ENCODE data around the gene POGK.
A peak's percentile ranks its signal among the peaks of the same experiment; 100 is the strongest.
"Not testable (repeated sequence)": the region's sequence is repeated elsewhere in the genome, so short reads cannot be mapped to it uniquely, and the experiment has no call there.

The POGK gene

DNA sequence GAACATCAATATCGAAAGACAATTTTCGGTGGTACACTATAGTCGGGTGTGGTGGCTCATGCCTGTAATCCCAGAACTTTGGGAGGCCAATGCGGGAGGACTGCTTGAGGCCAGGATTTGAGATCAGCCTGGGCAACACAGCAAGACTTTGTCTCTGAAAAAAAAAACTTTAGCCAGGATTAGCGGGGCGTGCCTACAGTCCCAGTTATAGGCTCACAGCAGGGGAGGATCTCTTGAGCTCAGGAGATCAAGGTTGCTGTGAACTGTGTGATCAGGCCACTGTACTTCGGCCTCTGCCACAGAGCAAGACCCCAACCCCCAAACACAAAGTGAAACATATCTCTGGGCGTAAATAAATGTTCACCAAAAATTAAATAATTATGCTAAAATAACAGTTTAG, 35.2 kb downstream of the POGK start:
- DNase-seq (no peak), ATAC-seq (replicated peaks) (no peak)
- Mint-ChIP-seq H3K9me3 (peaks cover 0 to 3% of the 10 kb centered on the region in 2 donors), H3K4me3 (peak overlapping the region in 1 of 2 donors; percentile 32), H3K36me3 (peaks cover 2 to 10% of the 10 kb centered on the region in 2 donors), H3K27ac (no peak overlapping the region), H3K27me3 (no peaks in the 10 kb centered on the region), H3K4me1 (peaks cover 24% of the 10 kb centered on the region in 2 donors)

DNA sequence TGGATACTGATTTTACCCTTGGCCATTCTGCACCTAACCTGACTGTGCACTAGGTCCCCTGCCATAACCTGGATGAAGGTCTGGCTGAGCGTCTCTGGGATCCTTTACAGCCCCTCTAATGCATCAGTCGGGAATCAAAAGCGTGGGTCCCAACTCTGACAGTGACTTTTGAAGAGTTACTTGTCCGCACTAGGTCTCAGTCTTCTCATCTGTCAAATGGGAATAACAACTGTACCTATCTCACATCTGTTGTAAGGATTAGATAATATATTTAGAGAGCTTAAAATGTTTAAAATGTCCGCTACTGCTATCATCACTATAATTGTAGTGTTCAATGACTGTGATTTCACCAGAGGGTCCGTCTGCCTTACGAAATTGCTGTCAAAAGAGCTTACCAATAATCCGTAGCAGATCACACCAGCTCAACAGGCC, 36.0 kb downstream of the POGK start:
- Mint-ChIP-seq H3K4me3 (peak overlapping the region; percentile 85 to 95), H3K36me3 (peaks cover 2 to 10% of the 10 kb centered on the region in 2 donors), H3K27ac (peak overlapping the region; percentile 99), H3K4me1 (peaks cover 24% of the 10 kb centered on the region in 2 donors), H3K9me3 (peaks cover 0 to 3% of the 10 kb centered on the region in 2 donors), H3K27me3 (no peaks in the 10 kb centered on the region)
- DNase-seq (no peak), ATAC-seq (replicated peaks) (no peak)

DNA sequence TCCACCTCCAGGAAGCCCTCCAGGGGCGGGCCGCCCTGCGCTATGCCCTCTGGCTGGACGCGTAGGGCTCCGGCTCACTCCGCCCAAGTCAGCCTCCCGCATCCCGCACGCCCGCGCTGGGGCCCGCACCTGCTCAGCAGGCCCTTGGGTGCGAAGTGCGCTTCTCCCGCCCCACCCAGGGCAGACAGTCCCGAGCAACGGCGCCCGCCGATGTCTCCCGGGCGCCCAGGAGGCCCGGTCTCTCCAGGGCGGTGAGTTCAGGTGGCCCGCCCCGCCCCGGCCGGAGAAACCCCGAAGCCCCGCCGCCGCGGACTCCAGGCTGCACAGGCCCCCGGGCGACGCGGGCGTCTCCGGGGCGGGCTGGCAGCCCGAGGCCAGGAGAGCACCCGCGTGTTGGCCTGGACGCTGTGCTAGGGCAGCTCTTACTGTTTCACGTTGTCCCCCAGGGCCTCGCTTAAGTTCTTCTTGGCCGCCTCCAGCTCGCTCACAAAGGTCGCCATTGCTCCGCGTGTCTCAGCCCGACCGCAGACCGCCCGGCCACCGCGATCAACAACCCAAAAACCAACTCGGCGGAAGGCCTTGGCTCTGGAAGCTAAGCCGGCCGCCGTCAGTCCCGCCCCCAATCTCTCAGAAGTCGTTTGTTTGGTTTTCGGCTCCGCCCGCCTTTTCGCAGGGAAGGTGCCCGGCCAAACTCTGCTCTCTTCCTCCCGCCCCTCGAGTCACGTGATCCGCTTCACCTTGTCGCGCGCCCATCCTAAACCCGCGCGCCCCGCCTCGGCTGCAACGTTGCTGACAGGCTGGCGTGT, 36.7 kb downstream of the POGK start, which contains the start of gene TADA1:
TSS of gene TADA1 (minus strand) at position 531 of the 806 bp plus-strand sequence. CDS start at position 500, 31 bp downstream.
- Mint-ChIP-seq H3K36me3 (peaks cover 2 to 10% of the 10 kb centered on the region in 2 donors), H3K9me3 (peaks cover 0 to 3% of the 10 kb centered on the region in 2 donors), H3K4me1 (peaks cover 22 to 24% of the 10 kb centered on the region in 2 donors), H3K4me3 (peak within 1 kb of the TSS; percentile 85 to 95), H3K27ac (peak within 1 kb of the TSS; percentile 99), H3K27me3 (no peaks in the 10 kb centered on the region)
- DNase-seq (peak; percentile 98), ATAC-seq (replicated peaks) (peak; percentile 89 to 93)

DNA sequence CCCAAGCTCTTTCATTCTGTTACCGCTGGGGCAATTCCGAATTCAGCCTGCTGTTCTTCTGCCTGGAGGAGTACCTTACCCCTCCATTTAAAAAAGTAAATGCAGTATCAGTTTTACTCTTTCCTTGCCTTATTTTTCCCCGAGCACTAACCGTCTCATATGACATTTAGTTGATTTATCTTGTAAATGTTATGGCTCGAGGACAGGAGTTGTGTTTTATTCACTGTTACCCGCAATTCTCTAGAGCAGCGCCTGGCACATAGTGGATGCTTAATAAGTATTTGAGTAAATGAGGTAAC, 37.2 kb downstream of the POGK start:
- Mint-ChIP-seq H3K36me3 (peaks cover 2 to 10% of the 10 kb centered on the region in 2 donors), H3K27me3 (no peaks in the 10 kb centered on the region), H3K27ac (peak overlapping the region; percentile 99), H3K4me3 (peak overlapping the region; percentile 85 to 95), H3K9me3 (peaks cover 0 to 3% of the 10 kb centered on the region in 2 donors), H3K4me1 (peaks cover 20 to 22% of the 10 kb centered on the region in 2 donors)
- DNase-seq (no peak), ATAC-seq (replicated peaks) (peak in 1 of 2 donors; percentile 1)

DNA sequence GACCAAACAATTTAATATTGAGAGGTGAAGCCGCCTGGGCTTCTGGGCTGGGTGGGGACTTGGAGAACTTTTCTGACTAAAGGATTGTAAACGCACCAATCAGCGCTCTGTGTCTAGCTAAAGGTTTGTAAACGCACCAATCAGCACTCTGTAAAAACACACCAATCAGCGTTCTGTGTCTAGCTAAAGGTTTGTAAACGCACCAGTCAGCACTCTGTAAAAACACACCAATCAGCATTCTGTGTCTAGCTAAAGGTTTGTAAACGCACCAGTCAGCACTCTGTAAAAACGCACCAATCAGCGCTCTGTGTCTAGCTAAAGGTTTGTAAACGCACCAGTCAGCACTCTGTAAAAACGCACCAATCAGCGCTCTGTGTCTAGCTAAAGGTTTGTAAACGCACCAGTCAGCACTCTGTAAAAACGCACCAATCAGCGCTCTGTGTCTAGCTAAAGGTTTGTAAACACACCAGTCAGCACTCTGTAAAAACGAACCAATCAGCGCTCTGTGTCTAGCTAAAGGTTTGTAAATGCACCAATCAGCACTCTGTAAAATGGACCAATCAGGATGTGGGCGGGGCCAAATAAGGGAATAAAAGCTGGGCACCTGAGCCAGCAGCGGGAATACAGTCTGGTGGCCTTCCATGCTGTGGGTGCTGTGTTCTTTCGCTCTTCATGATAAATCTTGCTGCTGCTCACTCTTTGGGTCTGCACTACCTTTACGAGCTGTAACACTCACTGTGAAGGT, 39.1 kb downstream of the POGK start:
- H3K4me3 Mint-ChIP-seq, result not testable (repeated sequence)
- peaks cover 14% of the 10 kb centered on the region in 2 donors for H3K4me1 Mint-ChIP-seq

DNA sequence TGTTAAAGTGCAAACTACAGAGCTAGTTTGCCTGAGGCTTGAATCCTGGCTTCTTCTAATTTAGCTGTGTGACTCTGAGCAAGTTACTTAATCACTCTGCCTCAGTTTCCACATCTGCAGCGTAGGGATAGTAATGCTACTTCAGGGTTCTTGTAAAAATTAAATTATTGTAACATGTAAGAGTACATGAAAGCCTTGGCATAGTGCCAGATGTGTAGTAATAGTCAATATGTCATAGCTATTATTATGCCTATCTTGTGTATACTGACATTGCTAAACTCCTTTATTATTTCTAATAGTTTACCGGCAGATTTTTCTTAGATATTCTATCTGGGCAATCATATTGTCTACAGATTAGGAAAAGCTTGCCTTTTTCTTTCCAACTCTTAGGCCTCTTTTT, 43.6 kb downstream of the POGK start:
- Mint-ChIP-seq H3K27me3 (peaks cover 20 to 27% of the 10 kb centered on the region in 2 donors), H3K36me3 (no peaks in the 10 kb centered on the region), H3K4me1 (peaks cover 7 to 21% of the 10 kb centered on the region in 2 donors), H3K27ac (no peak overlapping the region), H3K9me3 (peaks cover 0 to 3% of the 10 kb centered on the region in 2 donors), H3K4me3 (no peak overlapping the region)
- DNase-seq, result no peak
- no peak for ATAC-seq (replicated peaks)

More for the DNA sequence above, 39.1 kb downstream of the POGK start:
- not testable (repeated sequence) for H3K9me3 Mint-ChIP-seq; H3K27ac Mint-ChIP-seq; H3K36me3 Mint-ChIP-seq; DNase-seq; H3K27me3 Mint-ChIP-seq; ATAC-seq (replicated peaks)

DNA sequence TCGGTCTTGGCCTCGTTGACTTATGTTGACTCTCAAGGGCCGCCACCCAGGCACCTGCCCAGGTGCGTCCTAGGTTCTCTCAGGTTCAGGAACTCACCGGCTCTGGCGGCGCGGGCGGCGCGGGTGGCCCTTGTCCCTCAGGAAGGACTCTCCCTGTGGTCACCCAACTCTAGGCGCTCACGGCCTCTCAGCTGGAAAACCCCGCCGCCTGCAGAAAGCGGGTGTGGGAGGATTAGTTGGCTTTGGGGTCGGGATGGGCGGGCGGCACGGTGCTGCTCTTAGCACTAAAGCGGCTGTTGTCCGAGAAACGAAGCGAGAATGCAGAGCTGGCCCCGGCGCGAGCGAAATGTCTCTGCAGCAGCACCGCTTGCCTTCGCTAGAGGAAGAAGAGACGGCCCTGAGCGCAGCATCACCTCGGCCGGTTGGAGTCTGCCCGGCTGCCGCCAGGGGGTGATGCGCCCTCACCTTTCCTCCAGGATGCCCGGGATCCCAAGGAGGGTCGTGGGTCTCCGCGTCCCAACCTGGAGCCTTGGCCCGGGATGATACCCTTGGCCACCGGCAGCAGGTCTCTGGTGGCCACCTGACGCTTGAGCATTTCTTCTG, 44.9 kb downstream of the POGK start:
- Mint-ChIP-seq H3K27ac (no peak overlapping the region), H3K36me3 (no peaks in the 10 kb centered on the region), H3K27me3 (peaks cover 20 to 27% of the 10 kb centered on the region in 2 donors), H3K4me1 (peaks cover 7 to 21% of the 10 kb centered on the region in 2 donors), H3K4me3 (peak overlapping the region; percentile 29 to 54), H3K9me3 (no peaks in the 10 kb centered on the region)
- DNase-seq (peak; percentile 21), ATAC-seq (replicated peaks) (peak; percentile 79 to 84)

DNA sequence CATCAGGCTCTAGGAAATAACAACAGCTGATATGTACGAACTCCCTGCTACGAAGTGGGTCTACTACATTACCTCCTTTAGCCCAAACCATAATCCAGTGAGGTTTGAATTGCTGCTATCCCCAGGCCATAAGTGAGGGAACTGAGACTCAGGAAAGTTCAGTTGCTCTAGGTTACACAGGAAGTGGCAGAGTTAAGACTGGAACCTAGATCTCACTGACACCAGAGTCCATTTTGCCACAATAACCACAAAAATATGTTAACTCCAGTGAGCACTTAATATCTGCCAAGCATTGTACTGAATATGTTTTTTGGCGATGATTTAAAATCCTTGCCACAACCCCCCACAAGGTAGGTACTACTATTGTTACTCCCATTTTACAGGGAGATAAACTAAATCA, 45.7 kb downstream of the POGK start:
- H3K4me3 Mint-ChIP-seq, result no peak overlapping the region
- DNase-seq, result no peak
- peak; percentile 39 to 43 for ATAC-seq (replicated peaks)
- no peak overlapping the region for H3K27ac Mint-ChIP-seq
- no peaks in the 10 kb centered on the region for H3K9me3 Mint-ChIP-seq
- H3K36me3 Mint-ChIP-seq, result no peaks in the 10 kb centered on the region
- H3K4me1 Mint-ChIP-seq, result peaks cover 7 to 21% of the 10 kb centered on the region in 2 donors
- peaks cover 20 to 27% of the 10 kb centered on the region in 2 donors for H3K27me3 Mint-ChIP-seq

DNA sequence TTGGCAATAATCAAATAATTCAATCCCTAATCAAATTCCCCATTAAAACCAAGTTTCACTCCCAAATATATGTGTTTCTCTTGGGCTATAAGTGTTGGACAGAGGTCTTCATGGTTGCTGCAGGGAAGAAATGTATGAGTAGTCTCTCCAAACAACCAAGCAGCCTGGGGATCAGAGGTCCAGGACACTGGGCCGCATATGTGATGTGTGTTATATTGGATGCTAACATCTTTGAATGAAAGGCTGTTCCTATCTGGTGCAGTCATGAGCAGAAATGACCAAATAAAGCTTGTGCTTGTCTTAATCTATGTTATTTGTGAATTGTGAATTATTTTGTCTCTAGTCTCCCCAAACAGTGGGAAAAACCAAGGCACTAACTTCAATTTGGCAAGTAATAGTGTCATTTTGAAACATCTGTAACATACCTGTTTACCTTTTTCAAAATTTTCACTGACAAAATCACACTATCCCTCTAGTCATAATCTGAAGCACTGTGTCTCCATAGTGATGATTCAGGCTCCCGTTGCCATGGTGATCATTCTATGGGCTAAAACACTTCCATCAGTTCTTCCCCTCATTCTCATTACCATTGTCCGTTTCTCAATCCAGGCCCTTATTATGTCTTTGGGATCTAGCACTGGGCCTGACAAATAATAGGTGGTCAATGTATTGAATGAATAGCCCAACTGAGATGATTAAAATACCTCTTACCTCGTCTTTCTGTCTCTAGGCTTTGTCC, 49.3 kb downstream of the POGK start:
- H3K27me3 Mint-ChIP-seq, result peaks cover 28 to 31% of the 10 kb centered on the region in 2 donors
- peaks cover 6 to 19% of the 10 kb centered on the region in 2 donors for H3K4me1 Mint-ChIP-seq
- ATAC-seq (replicated peaks) (no peak), DNase-seq (no peak)
- no peak overlapping the region for H3K27ac Mint-ChIP-seq
- no peak overlapping the region for H3K4me3 Mint-ChIP-seq
- no peaks in the 10 kb centered on the region for H3K9me3 Mint-ChIP-seq
- H3K36me3 Mint-ChIP-seq, result no peaks in the 10 kb centered on the region

DNA sequence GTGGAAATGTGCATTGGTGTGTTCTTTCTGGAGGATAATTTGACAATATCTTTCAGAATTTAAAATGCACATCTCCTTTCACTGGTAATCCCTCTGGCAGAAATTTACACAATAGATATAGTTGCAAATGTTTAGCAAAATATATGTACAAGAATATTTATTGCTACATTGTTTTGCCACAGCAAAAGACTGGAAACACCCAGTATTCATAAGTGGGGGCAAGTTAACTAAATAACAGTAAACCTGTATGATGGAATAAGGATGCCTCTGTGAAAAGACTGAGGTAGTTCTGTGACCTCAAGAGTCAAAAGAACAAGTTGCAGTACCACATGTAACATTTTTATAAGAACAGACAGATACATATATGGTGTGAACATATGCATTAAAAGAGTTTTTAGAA, 50.5 kb downstream of the POGK start:
- H3K36me3 Mint-ChIP-seq, result no peaks in the 10 kb centered on the region
- DNase-seq (no peak), ATAC-seq (replicated peaks) (no peak)
- H3K4me3 Mint-ChIP-seq, result no peak overlapping the region
- H3K27me3 Mint-ChIP-seq, result peaks cover 21 to 29% of the 10 kb centered on the region in 2 donors
- no peaks in the 10 kb centered on the region for H3K9me3 Mint-ChIP-seq
- H3K27ac Mint-ChIP-seq, result no peak overlapping the region
- peaks cover 3 to 7% of the 10 kb centered on the region in 2 donors for H3K4me1 Mint-ChIP-seq

DNA sequence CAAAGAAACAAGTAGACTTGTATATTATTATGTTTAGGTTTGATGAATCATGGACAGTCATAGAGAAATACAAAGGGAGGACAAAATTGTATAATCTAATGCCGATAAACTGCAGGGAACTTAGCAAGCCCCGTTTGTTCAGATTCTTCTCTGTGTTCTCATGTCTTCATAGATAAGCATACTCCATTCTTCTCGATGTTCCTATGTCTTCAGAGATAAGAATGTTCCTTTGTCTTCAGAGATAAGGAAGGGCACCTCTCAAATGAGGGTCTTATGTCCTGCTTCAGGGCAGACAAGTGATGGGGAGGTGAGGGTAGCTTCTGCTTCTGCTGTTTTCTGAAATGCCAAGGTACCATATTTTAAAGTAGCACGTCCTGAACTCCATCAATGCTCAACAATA, 56.5 kb downstream of the POGK start:
- no peak for ATAC-seq (replicated peaks)
- H3K27me3 Mint-ChIP-seq, result peaks cover 25 to 39% of the 10 kb centered on the region in 2 donors
- peaks cover 7 to 17% of the 10 kb centered on the region in 2 donors for H3K9me3 Mint-ChIP-seq
- no peak overlapping the region for H3K27ac Mint-ChIP-seq
- no peak for DNase-seq
- H3K4me1 Mint-ChIP-seq, result no peaks in the 10 kb centered on the region
- H3K36me3 Mint-ChIP-seq, result peaks cover 3 to 8% of the 10 kb centered on the region in 2 donors
- H3K4me3 Mint-ChIP-seq, result no peak overlapping the region

DNA sequence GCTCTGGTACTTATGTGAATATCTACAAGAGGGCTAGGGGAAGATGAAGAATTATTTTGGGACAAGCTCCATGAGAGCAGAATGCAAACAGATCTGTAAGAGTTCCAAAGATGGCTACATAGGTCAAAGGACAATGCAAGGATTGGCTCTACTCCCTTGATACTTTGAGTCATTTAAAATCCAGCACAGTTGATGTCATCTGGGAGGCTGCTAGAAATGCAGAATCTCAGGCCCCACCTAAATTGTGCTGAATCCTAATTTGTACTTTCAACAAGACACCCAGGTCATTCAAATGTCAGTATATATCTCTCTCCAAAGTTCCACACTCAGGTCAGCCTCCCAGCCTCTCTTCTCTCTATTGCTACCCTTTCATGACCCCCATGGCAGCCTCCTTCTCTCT, 60.5 kb downstream of the POGK start:
- Mint-ChIP-seq H3K4me1 (peaks cover 6 to 12% of the 10 kb centered on the region in 2 donors), H3K4me3 (no peak overlapping the region), H3K27ac (no peak overlapping the region), H3K36me3 (peaks cover 3 to 8% of the 10 kb centered on the region in 2 donors), H3K9me3 (peaks cover 7 to 17% of the 10 kb centered on the region in 2 donors), H3K27me3 (peaks cover 7 to 29% of the 10 kb centered on the region in 2 donors)
- DNase-seq (no peak), ATAC-seq (replicated peaks) (no peak)

DNA sequence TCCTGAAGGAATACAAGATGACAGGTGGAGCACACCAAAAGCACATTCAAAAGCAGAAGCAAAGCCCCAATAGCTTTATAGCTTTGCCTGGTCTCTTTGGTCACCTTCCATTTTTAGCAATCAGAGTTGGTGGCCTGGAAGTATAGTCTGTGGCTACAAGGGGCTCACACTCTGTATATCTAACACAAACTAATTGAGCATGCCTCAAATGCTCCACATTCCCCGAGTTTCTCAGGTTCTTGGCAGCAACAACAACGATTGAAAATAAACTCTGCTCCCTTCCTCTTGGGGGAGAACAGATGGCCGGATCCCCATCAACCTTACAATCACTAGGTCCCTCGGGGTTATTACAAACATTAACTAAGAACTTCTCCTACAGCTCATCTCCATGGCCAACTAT, 61.7 kb downstream of the POGK start:
- Mint-ChIP-seq H3K27ac (no peak overlapping the region), H3K4me1 (peaks cover 6 to 12% of the 10 kb centered on the region in 2 donors), H3K36me3 (peaks cover 3 to 8% of the 10 kb centered on the region in 2 donors), H3K27me3 (peaks cover 5 to 22% of the 10 kb centered on the region in 2 donors), H3K9me3 (peaks cover 7 to 17% of the 10 kb centered on the region in 2 donors), H3K4me3 (no peak overlapping the region)
- ATAC-seq (replicated peaks), result peak in 1 of 2 donors; percentile 25
- no peak for DNase-seq
